OCI-LY7 (cell line): ENCODE results near the gene BTNL3. TPM values are rescaled to one million over a fixed set of nuclear protein-coding genes. Genes with fewer than 3 reads are reported as not detected.

ENCODE experiments used
- BruUV-seq: library from RNA; stranded (reverse); fragments of 400-500 nt; replicated peaks from 2 replicates; lab custom pipeline; 2021; lab: Mats Ljungman, UMichigan
- CTCF ChIA-PET: fragments of 300-600 bp; sonication (Branson Sonifier 250); formaldehyde crosslinking; loops from one replicate; lab custom pipeline; 2022; ENCODE audit warnings: antibody characterized with exemption; ENCODE audit not compliant: unreplicated experiment; lab: Charles Lee
- POLR2A ChIA-PET: fragments of 300-600 bp; sonication (Branson Sonifier 250); formaldehyde crosslinking; loops from one replicate; lab custom pipeline; 2022; ENCODE audit warnings: antibody characterized with exemption; lab: Charles Lee
- DNase-seq: peaks from one replicate; pipeline ENCODE4 v3.0.0-alpha.2; 2015; ENCODE audit warnings: low spot score
- H2AFZ ChIP-seq: fragments of 200-600 bp; sonication (generic), shearing (Covaris generic); 2 replicates; pipeline ENCODE4 v1.6.1; 2014; ENCODE audit warnings: mild to moderate bottlenecking, antibody characterized with exemption, low read length, moderate library complexity
- H3K27ac ChIP-seq: fragments of 200-600 bp; sonication (generic); 2 replicates; pipeline ENCODE4 v1.5.1; 2014; ENCODE audit warnings: mixed run types, low read depth, mild to moderate bottlenecking, moderate library complexity, low read length, inconsistent platforms; ENCODE audit not compliant: poor library complexity, severe bottlenecking
- H3K36me3 ChIP-seq: fragments of 200-600 bp; sonication (generic); 2 replicates; pipeline ENCODE4 v1.6.1; 2014; ENCODE audit warnings: mild to moderate bottlenecking, antibody characterized with exemption, low read length, moderate library complexity, mixed read lengths; ENCODE audit not compliant: insufficient read depth
- H3K4me1 ChIP-seq: fragments of 200-600 bp; sonication (generic); 2 replicates; pipeline ENCODE4 v1.5.1; 2014; ENCODE audit warnings: mild to moderate bottlenecking, low read length; ENCODE audit not compliant: insufficient read depth, poor library complexity, severe bottlenecking
- H3K4me2 ChIP-seq: fragments of 200-600 bp; sonication (generic); 2 replicates; pipeline ENCODE4 v1.6.1; 2014; ENCODE audit warnings: mild to moderate bottlenecking, low read length
- H3K4me3 ChIP-seq: fragments of 200-600 bp; sonication (generic); 2 replicates; pipeline ENCODE4 v1.5.1; 2014; ENCODE audit warnings: mild to moderate bottlenecking, low read depth, low read length; ENCODE audit not compliant: poor library complexity, severe bottlenecking
- H3K79me2 ChIP-seq: fragments of 200-600 bp; sonication (generic); 2 replicates; pipeline ENCODE4 v1.6.1; 2016; ENCODE audit warnings: low read depth, mild to moderate bottlenecking, low read length, moderate library complexity, mixed read lengths; ENCODE audit not compliant: insufficient read depth
- H3K9me2 ChIP-seq: fragments of 200-600 bp; sonication (generic); 2 replicates; pipeline ENCODE4 v1.6.1; 2016; ENCODE audit warnings: mild to moderate bottlenecking, low read length, mixed read lengths; ENCODE audit not compliant: insufficient read depth
- H3K9me3 ChIP-seq: fragments of 200-600 bp; sonication (generic); 2 replicates; pipeline ENCODE4 v1.6.1; 2014; ENCODE audit warnings: mild to moderate bottlenecking, mixed run types, low read length, mixed read lengths
- H4K20me1 ChIP-seq: fragments of 200-600 bp; sonication (generic); 2 replicates; pipeline ENCODE4 v1.6.1; 2014; ENCODE audit warnings: mild to moderate bottlenecking, antibody characterized with exemption, low read length, moderate library complexity, mixed read lengths; ENCODE audit not compliant: insufficient read depth
- CTCF ChIP-seq: fragments of 200-600 bp; sonication (generic); conservative IDR thresholded peaks from 2 replicates; pipeline ENCODE4 v1.5.1; 2014; ENCODE audit warnings: mild to moderate bottlenecking, antibody characterized with exemption, low read length, moderate library complexity, mixed read lengths
- EZH2phosphoT487 ChIP-seq: fragments of 200-600 bp; sonication (generic); IDR thresholded peaks from 2 replicates; pipeline ENCODE4 v1.6.1; 2018; ENCODE audit warnings: low read depth, borderline replicate concordance, mild to moderate bottlenecking, mixed run types, antibody characterized with exemption, low read length, moderate library complexity, mixed read lengths
- intact Hi-C: fragments of 100-400 bp; cut with micrococcal nuclease; formaldehyde crosslinking; loops from one replicate; pipeline ENCODE4 v1.10.0; 2022; ENCODE audit not compliant: unreplicated experiment
- total RNA-seq, 2 experiments: library from RNA; depleted of rRNA in 1 of 2; stranded (reverse); fragments of >200 nt in 1 of 2; shearing (Covaris generic) in 1 of 2; gene quantifications; 2 replicates each; pipeline ENCODE4 v1.2.3, GENCODE V29; 2014 to 2022

The BTNL3 gene
- total RNA-seq, 2 experiments from 2014 or later: not detected

DNA sequence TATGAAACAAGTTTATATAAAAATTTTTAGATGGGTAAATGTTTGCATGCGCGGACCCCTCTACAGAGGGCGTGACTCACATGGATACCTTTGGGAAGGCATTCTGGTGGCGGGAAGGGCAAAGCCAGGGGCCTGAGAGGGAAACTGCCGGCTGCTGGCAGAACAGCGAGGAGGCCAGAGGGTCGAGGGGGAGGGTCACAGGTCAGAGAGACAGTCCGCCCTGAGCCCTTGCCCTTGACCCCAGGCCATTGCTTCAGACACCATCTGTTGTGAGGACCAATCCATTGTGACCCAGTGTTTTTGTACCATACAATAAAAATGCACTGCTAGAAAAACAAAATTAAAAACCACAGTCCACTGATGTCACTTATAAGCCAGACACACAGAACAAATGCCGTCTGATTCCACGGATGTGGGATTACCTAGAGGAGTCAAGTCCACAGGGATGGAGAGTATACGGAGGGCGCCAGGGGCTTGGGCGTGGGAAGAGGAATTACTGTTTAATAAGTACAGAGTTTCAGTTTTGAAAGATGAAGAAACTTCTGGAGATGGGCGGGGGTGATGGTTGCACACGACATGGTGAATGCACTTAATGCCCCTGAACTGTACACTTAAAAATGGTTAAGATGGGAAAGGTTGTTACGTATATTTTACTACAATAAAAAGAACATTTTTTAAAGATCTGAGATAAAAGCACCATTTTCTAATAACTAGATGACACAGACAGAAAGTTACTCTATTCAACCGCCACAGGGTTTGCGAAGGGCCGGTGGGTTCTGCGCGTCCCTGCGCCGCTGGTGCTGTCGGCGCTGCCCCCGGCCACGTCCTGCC, 63.4 kb downstream of the BTNL3 start:
- H3K9me3 ChIP-seq: no peaks in the 10 kb centered on the region
- peak; percentile 36 for DNase-seq
- H4K20me1 ChIP-seq: peaks cover 18% of the 10 kb centered on the region
- intact Hi-C loops: loop anchor here (1.0 to 5.0 kb wide), 8 partner anchors 8 to 247 kb away; partner anchors contain the start of genes TRIM41 and ZFP62
- BruUV-seq: TSS peak; percentile 81
- TF ChIP-seq CTCF (no peak), EZH2phosphoT487 (no peak)
- peak overlapping the region; percentile 94 for H3K4me2 ChIP-seq
- ChIA-PET POLR2A (interaction anchor here (0.8 to 2.1 kb wide), 7 partner anchors 12 to 193 kb away, joined by 3 to 13 read pairs (median 3); partner anchors contain the start of gene BTNL9), CTCF (interaction anchor here (0.7 kb wide), 1 partner anchor 13 kb away, joined by 3 read pairs; no protein-coding TSS in a partner anchor)
- H3K79me2 ChIP-seq: peaks cover 46% of the 10 kb centered on the region
- peak overlapping the region; percentile 84 for H3K4me3 ChIP-seq
- H2AFZ ChIP-seq: peak overlapping the region; percentile 34; the same call in 1 of the 2 replicates
- H3K36me3 ChIP-seq: peaks cover 31% of the 10 kb centered on the region
- peak overlapping the region; percentile 99 for H3K27ac ChIP-seq
- H3K9me2 ChIP-seq: no peaks in the 10 kb centered on the region
- H3K4me1 ChIP-seq: peaks cover 82% of the 10 kb centered on the region

- Histone ChIP-seq H3K9me2 (no peaks in the 10 kb centered on the region), H3K27ac (peak overlapping the region; percentile 99), H3K4me2 (peak overlapping the region; percentile 94), H4K20me1 (peaks cover 18% of the 10 kb centered on the region), H3K79me2 (peaks cover 54% of the 10 kb centered on the region), H3K9me3 (no peaks in the 10 kb centered on the region), H3K36me3 (peaks cover 39% of the 10 kb centered on the region), H3K4me3 (peak overlapping the region; percentile 84), H3K4me1 (peaks cover 76% of the 10 kb centered on the region), H2AFZ (peak overlapping the region; percentile 34; the same call in 1 of the 2 replicates)
- no peak for TF ChIP-seq CTCF
- no TSS peak for BruUV-seq
- DNase-seq: peak; percentile 86
- POLR2A ChIA-PET: interaction anchor here (1.2 to 1.6 kb wide), 2 partner anchors 14 to 231 kb away, joined by 3 to 7 read pairs; no protein-coding TSS in a partner anchor
- intact Hi-C loops: loop anchor here (1.0 to 5.0 kb wide), 7 partner anchors 9 to 248 kb away; partner anchors contain the start of gene ZFP62
- CTCF ChIA-PET: no interaction called here
These were observed 64.2 kb downstream of the BTNL3 start for GRCh38 chr5:181052672-181053487.
